Subcutaneous adipose tissue (tissue), 4 donors: ENCODE results near the gene EVL. TPM values are rescaled to one million over a fixed set of nuclear protein-coding genes. Genes with fewer than 3 reads are reported as not detected.

Source experiments
- CTCF ChIP-seq: fragments of 450-650 bp; IDR thresholded peaks from one replicate; pipeline ENCODE4 v1.5.1; 2016; ENCODE audit warnings: low read depth, mild to moderate bottlenecking, control low read depth, antibody characterized with exemption, moderate library complexity
- total RNA-seq, 4 donors: library from RNA; depleted of rRNA; stranded (reverse); fragments of >200 nt; gene quantifications; one replicate each; pipeline ENCODE4 v1.1.0, GENCODE V29; 2016

Gene EVL
- total RNA-seq, result 100 to 1,000 TPM in 1 of 4 donors, 10 to 100 TPM in 3; 36.7 to 108 (median 46.5) TPM

GRCh38 chr14:100065111-100065871 is at the start of gene EVL:
Gene EVL, plus strand, starts transcription at chr14:100065422. Its CDS starts 79 bp downstream, at chr14:100065501.
- TF ChIP-seq CTCF, result no peak

GRCh38 chr14:100017553-100017952 is 47.7 kb upstream of the EVL start:
- no peak for TF ChIP-seq CTCF

GRCh38 chr14:100018054-100018453 is 47.2 kb upstream of the EVL start:
- TF ChIP-seq CTCF, result no peak

GRCh38 chr14:100018482-100018881 is 46.7 kb upstream of the EVL start:
- TF ChIP-seq CTCF, result no peak

GRCh38 chr14:100019156-100019744 is 46.0 kb upstream of the EVL start:
- no peak for TF ChIP-seq CTCF

- no peak for TF ChIP-seq CTCF
These were observed 44.6 kb upstream of the EVL start for GRCh38 chr14:100020629-100021028.

- TF ChIP-seq CTCF, result no peak
These were observed 42.3 kb upstream of the EVL start for GRCh38 chr14:100022772-100023451.
